Effector memory CD4-positive, alpha-beta T cell (primary cell): ENCODE results near the gene FLAD1.

Source experiments
- DNase-seq, 3 donors: peaks; one replicate each; pipeline ENCODE4 v3.0.0-alpha.2; 2020
- H3K27ac ChIP-seq: 2 replicates; pipeline ENCODE4 v1.7.0; 2013; ENCODE audit warnings: mild to moderate bottlenecking, low read length, moderate library complexity; ENCODE audit not compliant: insufficient read depth, poor library complexity, severe bottlenecking
- H3K27me3 ChIP-seq: replicated peaks from 2 replicates; pipeline ENCODE4 v1.7.0; 2013; ENCODE audit warnings: mild to moderate bottlenecking, low read length; ENCODE audit not compliant: insufficient read depth, control insufficient read depth, poor library complexity, severe bottlenecking
- H3K36me3 ChIP-seq: 2 replicates; pipeline ENCODE4 v1.7.0; 2013; ENCODE audit warnings: mild to moderate bottlenecking, low read length, moderate library complexity; ENCODE audit not compliant: control insufficient read depth, insufficient read depth
- H3K4me1 ChIP-seq: 2 replicates; pipeline ENCODE4 v1.7.0; 2013; ENCODE audit warnings: low read length, mild to moderate bottlenecking; ENCODE audit not compliant: control insufficient read depth, insufficient read depth, poor library complexity, severe bottlenecking
- H3K4me3 ChIP-seq: 2 replicates; pipeline ENCODE4 v1.7.0; 2013; ENCODE audit warnings: low read length, low read depth, mild to moderate bottlenecking; ENCODE audit not compliant: insufficient read depth, poor library complexity, severe bottlenecking
- H3K9me3 ChIP-seq: 2 replicates; pipeline ENCODE4 v1.7.0; 2013; ENCODE audit warnings: mild to moderate bottlenecking, low read length, moderate library complexity; ENCODE audit not compliant: control insufficient read depth

The FLAD1 gene

DNA sequence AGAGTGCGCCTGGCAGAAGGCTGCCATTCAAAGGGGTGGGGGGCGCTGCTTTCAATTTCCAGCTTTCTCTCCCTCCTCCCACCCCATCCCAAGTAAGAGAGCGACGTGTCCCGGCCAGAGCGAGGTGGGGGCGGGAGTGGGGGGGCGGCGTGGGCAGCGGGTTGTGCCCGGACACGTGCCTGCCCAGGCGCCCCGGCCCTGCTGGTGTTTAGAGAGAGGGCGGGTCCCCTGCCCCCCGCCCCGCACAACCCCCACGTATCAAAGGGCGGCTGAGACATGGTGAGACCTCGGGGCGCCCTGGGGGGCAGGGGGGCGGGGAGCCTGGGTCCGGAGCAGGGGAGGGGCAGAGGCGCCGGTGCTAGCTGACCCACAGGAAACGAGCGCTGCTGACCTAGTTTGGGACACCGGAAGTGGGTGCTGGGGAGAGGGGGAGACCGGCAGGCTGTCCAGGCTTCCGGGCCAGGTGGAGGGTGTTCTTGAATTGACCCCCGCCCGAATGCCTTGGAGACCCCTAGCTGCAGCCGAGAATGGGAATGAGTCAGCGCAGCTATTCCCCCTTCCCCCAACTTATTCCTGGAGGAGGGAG lies 20.7 kb downstream of the FLAD1 start:
- Histone ChIP-seq H3K27ac (peak overlapping the region; percentile 77), H3K4me1 (peaks cover 70% of the 10 kb centered on the region), H3K27me3 (no peaks in the 10 kb centered on the region), H3K4me3 (peak overlapping the region; percentile 83), H3K9me3 (no peaks in the 10 kb centered on the region), H3K36me3 (no peaks in the 10 kb centered on the region)
- DNase-seq: no peak

DNA sequence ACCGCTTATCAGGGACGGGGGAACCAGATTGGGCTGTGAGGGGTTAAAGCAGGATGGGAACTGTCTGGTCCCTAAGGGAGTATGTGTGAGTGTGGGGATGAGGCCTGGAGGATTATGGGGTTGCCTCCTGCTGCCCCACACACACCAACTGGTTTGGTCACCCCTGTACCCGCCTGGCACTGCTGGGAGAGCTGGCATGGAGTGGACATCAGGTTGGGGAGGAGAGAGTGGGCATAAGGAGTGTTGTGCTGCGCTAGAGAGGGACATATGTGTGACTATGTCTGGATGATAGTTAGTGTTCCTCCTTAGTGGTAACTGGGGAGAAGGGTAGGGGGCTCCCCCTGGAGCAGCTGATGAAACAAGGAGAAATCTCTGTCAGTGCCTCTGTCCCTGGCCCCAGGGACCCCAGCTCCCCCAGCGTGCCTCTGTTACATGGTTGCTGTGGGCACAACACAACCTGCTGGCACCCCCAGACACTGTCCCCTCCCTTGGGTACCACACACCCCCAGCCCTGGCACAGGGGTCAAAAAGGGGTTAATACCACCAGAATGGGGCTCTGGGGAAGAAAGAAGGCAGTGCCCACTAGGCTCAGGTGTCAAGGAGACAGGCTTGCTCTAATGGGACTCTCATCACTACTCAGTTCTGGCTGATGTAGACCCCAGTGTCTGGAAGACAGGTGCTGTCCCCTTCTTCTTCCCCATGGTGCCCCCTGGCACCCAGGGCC lies 21.4 kb downstream of the FLAD1 start:
- Histone ChIP-seq H3K36me3 (no peaks in the 10 kb centered on the region), H3K4me1 (peaks cover 67% of the 10 kb centered on the region), H3K9me3 (no peaks in the 10 kb centered on the region), H3K4me3 (peak overlapping the region; percentile 83), H3K27ac (peak overlapping the region; percentile 77), H3K27me3 (no peaks in the 10 kb centered on the region)
- DNase-seq: no peak

DNA sequence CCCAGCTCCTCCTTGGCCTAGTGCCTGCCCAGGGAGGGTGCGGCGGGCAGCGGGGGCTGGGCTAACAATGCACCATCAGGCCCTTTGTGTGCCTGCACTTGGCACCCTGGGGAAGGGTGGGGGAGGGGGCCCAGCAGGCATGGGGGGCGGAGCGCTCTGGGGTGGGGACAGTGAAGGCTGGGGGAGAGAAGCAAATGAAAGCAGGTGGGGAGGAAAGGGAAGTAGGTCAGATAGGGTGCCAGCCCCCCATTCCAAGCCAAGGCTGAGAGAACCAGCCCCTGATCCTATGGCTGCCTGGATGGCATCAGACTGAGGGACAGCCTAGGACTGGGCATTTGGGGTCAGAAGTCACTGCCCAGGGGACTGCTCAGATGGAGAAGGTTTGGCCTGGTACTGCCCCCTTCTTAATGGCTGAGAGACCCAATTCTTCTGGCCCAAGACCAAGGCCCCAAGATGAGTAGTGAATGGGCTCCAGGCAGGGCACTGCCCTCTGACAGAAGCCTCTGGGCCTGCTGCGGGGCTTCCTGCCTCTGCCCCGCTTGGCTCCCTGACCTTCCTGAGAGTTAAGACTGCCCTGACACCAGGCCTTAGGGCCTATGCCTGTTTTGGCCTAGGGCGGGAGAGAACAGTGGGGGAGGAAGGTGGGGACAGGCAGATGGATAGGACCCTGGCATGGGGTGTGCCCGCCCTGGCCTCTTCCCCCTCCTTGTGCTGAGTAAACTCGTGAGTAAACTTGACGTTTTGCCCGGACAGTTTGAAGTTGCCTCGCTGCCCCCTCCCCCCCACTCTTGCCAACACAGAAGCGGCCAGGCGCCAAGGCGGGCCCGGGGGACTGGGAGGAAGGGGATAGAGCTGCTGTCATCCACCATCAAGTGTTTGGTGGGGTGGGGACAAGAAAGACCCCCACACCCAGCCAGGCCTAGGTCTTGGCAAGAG lies 22.2 kb downstream of the FLAD1 start:
- H3K4me1 ChIP-seq: peaks cover 70% of the 10 kb centered on the region
- DNase-seq: peak in 1 of 3 donors; percentile 34
- peak overlapping the region; percentile 83 for H3K4me3 ChIP-seq
- H3K36me3 ChIP-seq: no peaks in the 10 kb centered on the region
- H3K9me3 ChIP-seq: no peaks in the 10 kb centered on the region
- no peaks in the 10 kb centered on the region for H3K27me3 ChIP-seq
- peak overlapping the region; percentile 77 for H3K27ac ChIP-seq

DNA sequence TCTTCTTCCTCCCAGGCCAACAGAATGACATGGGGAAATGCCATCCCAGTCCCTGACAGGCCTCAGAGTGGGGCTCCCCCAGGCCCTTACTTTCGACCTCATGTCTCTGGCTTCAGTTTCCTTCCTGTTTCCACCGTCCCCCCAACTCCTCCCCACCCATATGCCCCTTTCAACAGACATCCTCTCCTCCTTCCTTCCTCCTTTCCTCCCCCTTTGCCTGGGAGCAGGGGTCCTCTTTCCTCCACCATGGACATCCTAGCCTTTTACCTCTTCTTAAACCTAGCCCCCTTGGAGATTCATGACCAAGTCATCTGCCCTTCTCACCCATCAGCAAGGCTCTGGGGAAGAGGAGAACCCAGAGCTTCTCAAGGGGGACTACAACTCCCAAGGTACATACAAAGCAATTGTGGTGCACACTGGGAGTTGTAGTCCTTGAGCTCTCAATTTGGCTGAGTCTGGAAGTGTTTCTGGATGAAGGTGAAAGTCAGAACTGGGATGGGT lies 23.5 kb downstream of the FLAD1 start:
- H3K9me3 ChIP-seq: no peaks in the 10 kb centered on the region
- DNase-seq: no peak
- H3K27ac ChIP-seq: peak overlapping the region; percentile 77
- no peak overlapping the region for H3K4me3 ChIP-seq
- H3K27me3 ChIP-seq: no peaks in the 10 kb centered on the region
- no peaks in the 10 kb centered on the region for H3K36me3 ChIP-seq
- H3K4me1 ChIP-seq: peaks cover 75% of the 10 kb centered on the region

DNA sequence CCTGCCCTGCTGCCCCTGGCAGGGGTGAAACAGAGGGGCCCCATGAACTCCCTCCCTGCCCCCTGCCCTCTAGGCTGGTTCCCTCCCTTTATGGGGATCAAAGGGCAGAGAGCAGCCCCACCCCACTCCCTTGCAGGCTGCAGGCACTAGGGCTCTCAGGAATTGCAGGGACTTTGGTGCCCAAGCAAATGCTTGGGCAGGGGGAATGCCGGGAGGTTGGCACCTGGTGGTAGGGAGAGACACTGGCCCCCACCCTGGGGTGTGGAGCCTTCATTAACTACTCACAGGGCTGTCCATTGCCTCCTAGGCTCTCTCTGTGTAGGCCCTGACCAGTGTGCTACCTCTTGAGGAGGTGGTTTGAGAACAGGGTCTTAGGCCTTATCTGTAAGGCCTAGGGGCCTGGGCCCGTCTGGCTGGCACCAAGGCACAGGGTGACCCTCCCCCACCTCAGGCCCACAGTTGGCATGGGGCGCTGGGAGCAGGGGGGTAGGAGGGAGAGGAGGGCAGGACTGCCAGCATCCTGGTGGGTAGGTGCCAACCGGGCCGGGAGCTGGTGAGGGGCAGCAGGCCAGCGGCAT lies 24.2 kb downstream of the FLAD1 start:
- no peaks in the 10 kb centered on the region for H3K27me3 ChIP-seq
- H3K4me3 ChIP-seq: no peak overlapping the region
- H3K9me3 ChIP-seq: no peaks in the 10 kb centered on the region
- no peaks in the 10 kb centered on the region for H3K36me3 ChIP-seq
- DNase-seq: no peak
- peak overlapping the region; percentile 77 for H3K27ac ChIP-seq
- peaks cover 79% of the 10 kb centered on the region for H3K4me1 ChIP-seq

DNA sequence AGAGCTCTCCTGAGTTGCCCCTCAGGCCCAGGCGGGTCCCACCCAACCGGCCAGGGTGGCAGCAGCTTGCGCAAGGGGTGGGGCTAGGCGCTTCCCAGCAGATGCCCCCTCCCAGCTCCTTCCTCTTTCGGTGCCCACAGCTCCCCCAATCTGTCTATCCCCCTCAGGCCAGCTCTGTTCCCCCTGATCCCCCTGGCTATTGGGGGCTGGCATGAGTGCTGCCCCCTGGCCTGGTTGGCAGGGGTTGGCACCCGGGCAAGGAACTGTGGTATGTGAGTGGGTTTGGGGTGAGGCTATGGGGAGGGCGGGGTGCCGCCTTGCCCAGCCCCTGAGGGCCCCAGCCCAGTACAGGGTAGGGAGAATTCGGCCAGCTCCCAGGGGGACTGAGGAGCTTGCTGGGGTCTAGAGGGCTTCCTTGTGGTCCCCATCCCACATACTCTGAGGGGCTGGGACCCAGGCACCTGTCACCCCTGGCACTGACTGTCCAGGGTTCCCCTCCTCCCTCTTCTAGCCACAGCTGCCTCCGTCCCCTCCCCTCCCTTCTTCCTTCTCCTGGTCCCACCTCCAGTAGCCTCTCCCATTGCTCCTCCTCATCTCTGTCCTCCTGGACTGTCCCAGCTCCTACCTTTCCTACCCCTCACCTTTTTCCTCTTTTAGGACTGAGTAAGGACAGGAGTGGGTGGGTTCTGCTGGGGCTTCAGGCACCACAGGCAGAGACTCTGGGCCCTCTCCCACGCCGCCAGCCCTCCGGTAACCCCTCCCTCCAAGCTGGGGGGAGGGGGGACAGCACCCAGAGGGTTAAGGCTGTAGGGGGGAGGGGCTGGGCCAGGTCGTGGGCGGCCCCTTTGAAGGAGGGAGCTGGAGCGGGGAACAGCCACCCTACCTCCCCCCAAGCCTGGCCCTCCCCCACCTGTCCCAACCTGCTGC lies 25.1 kb downstream of the FLAD1 start:
- Histone ChIP-seq H3K4me1 (peaks cover 89% of the 10 kb centered on the region), H3K27me3 (no peaks in the 10 kb centered on the region), H3K27ac (peak overlapping the region; percentile 77), H3K4me3 (peak overlapping the region; percentile 56), H3K9me3 (no peaks in the 10 kb centered on the region), H3K36me3 (no peaks in the 10 kb centered on the region)
- no peak for DNase-seq

DNA sequence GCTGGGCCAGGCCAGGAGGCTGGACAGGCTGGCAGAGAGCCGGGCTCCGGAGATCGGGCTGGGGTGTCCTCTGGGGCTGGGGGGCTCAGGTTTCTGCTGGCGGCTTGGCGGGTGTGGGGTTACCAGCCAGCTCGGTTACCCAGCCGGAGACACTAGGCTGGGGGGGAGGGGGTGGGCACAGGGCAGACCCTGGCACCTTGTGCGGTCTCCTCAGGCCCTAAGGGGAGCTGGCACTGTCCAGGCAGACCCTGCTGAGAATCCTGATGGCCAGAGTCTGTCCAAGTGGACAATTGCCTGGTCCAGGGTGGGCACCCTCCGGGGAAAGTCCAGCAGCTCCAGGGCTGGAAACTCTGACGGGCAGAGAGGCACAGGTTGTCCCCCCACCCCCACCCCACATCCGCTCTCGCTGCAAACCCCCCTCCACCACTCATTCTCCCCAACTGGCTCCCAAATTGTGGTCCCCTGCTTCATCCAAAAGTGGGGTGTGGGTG lies 26.1 kb downstream of the FLAD1 start:
- peak overlapping the region; percentile 56 for H3K4me3 ChIP-seq
- peaks cover 90% of the 10 kb centered on the region for H3K4me1 ChIP-seq
- peak overlapping the region; percentile 77 for H3K27ac ChIP-seq
- H3K36me3 ChIP-seq: peaks cover 4% of the 10 kb centered on the region
- H3K27me3 ChIP-seq: no peaks in the 10 kb centered on the region
- no peaks in the 10 kb centered on the region for H3K9me3 ChIP-seq
- DNase-seq: no peak

DNA sequence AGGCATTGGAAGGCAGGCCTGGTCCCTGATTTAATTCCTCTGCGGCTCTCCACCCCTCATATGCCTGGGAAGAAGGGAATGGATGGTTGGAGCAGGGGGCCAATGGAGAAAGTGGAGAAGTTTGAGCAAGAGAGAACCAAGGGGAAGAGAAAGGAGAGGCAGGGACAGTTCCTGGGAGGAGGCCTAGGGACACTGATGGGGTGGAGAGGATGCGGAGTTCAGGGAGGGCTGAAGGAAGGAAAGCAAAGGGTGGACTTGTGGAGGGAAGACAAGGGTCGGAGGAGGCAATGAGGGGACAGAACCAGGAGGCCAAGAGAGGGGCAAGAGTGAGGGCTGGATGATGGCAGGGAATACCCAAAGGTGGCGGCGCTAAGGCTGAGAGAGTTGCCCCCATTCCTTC lies 26.6 kb downstream of the FLAD1 start:
- Histone ChIP-seq H3K27ac (peak overlapping the region; percentile 77), H3K4me1 (peaks cover 90% of the 10 kb centered on the region), H3K27me3 (no peaks in the 10 kb centered on the region), H3K36me3 (peaks cover 8% of the 10 kb centered on the region), H3K4me3 (peak overlapping the region; percentile 56), H3K9me3 (no peaks in the 10 kb centered on the region)
- DNase-seq: no peak
